H4 (cell line): ENCODE measurements around the gene UNC13A. TPM values are rescaled to one million over a fixed set of nuclear protein-coding genes. Genes with fewer than 3 reads are reported as not detected.
"Not testable (repeated sequence)": the region's sequence is repeated elsewhere in the genome, so short reads cannot be mapped to it uniquely, and the experiment has no call there.

Source experiments
- DNase-seq: peaks from one replicate; pipeline ENCODE4 v3.0.0-alpha.2; 2015; ENCODE audit warnings: low spot score
- total RNA-seq: library from RNA; depleted of rRNA; stranded (reverse); fragments of >200 nt; shearing (Covaris generic); gene quantifications from 2 replicates; pipeline ENCODE4 v1.2.3, GENCODE V29; 2014; rRNA removed

Gene UNC13A
- total RNA-seq, 1 experiment from 2014 or later: 0.04 TPM

GRCh38 chr19:17570291-17570690 lies 117.9 kb downstream of the UNC13A start:
- not testable (repeated sequence) for DNase-seq

- DNase-seq: no peak
Measured at GRCh38 chr19:17567940-17568339, 120.2 kb downstream of the UNC13A start.

GRCh38 chr19:17565611-17566010 lies 122.5 kb downstream of the UNC13A start:
- DNase-seq: no peak

GRCh38 chr19:17564781-17565180 lies 123.4 kb downstream of the UNC13A start:
- no peak for DNase-seq

GRCh38 chr19:17562561-17562960 lies 125.6 kb downstream of the UNC13A start:
- no peak for DNase-seq

GRCh38 chr19:17562097-17562496 lies 126.1 kb downstream of the UNC13A start:
- DNase-seq: no peak

- no peak for DNase-seq
Measured at GRCh38 chr19:17560205-17560595, 128.0 kb downstream of the UNC13A start.

- DNase-seq: no peak
Measured at GRCh38 chr19:17557466-17557865, 130.7 kb downstream of the UNC13A start.

- DNase-seq: no peak
Measured at GRCh38 chr19:17556995-17557394, 131.2 kb downstream of the UNC13A start.

GRCh38 chr19:17555929-17556813 lies 132.0 kb downstream of the UNC13A start:
- DNase-seq: no peak

GRCh38 chr19:17555480-17555928 lies 132.7 kb downstream of the UNC13A start, which contains the start of gene COLGALT1:
COLGALT1 (plus strand) TSS chr19:17555649; CDS start chr19:17555714, 65 bp downstream.
- DNase-seq: peak; percentile 97

GRCh38 chr19:17554968-17555479 lies 133.1 kb downstream of the UNC13A start:
- no peak for DNase-seq

- peak; percentile 86 for DNase-seq
Measured at GRCh38 chr19:17553256-17553655, 134.9 kb downstream of the UNC13A start.

GRCh38 chr19:17552735-17553134 lies 135.4 kb downstream of the UNC13A start:
- DNase-seq: not testable (repeated sequence)

Other genes starting within 250 kb of the UNC13A start
- gene TMEM221, start 239.7 kb downstream of the UNC13A start, total RNA-seq: 0.27 and 1.1 TPM in 2 replicates
- not detected in 2 replicates for gene NXNL1, start 227.4 kb downstream of the UNC13A start, total RNA-seq
- gene SLC27A1, start 217.8 kb downstream of the UNC13A start, total RNA-seq: 3.6 and 4.8 TPM in 2 replicates
- 80.9 and 96.4 TPM in 2 replicates for gene PGLS, start 176.7 kb downstream of the UNC13A start, total RNA-seq
- 89.9 and 95.2 TPM in 2 replicates for gene COLGALT1, start 132.7 kb downstream of the UNC13A start, total RNA-seq
- gene MAP1S, start 31.1 kb upstream of the UNC13A start, total RNA-seq: 6.7 and 14.6 TPM in 2 replicates
- gene FCHO1, start 63.1 kb upstream of the UNC13A start, total RNA-seq: 0.58 TPM in 1 of 2 replicates, not detected in the other
- not detected in 2 replicates for gene B3GNT3, start 106.8 kb upstream of the UNC13A start, total RNA-seq
- gene INSL3, start 133.2 kb upstream of the UNC13A start, total RNA-seq: not detected in 2 replicates
- 0.37 and 0.90 TPM in 2 replicates for gene JAK3, start 159.6 kb upstream of the UNC13A start, total RNA-seq
- gene RPL18A, start 171.6 kb upstream of the UNC13A start, total RNA-seq: 1,138 and 1,297 TPM in 2 replicates
- not detected in 2 replicates for gene SLC5A5, start 183.6 kb upstream of the UNC13A start, total RNA-seq
- 30.4 and 36.6 TPM in 2 replicates for gene CCDC124, start 244.7 kb upstream of the UNC13A start, total RNA-seq